ENCODE results near the gene RGS3. TPM values are rescaled to one million over a fixed set of nuclear protein-coding genes. Genes with fewer than 3 reads are reported as not detected.

The RGS3 gene
- total and polyA plus RNA-seq, 10 of the 15 experiments (the other 5 are each of a cell fraction or from before 2014, with no cell fraction given) = 2.9 to 138 (median 28.8) TPM

- no peaks in the 10 kb centered on the region for H3K9me3 ChIP-seq (replicated peaks; ENCODE audit: control insufficient read depth, insufficient read depth, low read length)
- peak overlapping the region; percentile 56 for H2AFZ ChIP-seq (ENCODE audit: control insufficient read depth, low read depth, low read length)
- intact Hi-C loops (cut with micrococcal nuclease; ENCODE audit: unreplicated experiment) (no loop called here), in situ Hi-C loops (cut with MboI) (loop anchor here (25.0 kb wide), 1 partner anchor 582 kb away; no protein-coding TSS in a partner anchor)
- no TSS peak for BruUV-seq (replicated peaks)
- H3K36me3 ChIP-seq (ENCODE audit: control insufficient read depth in 2 of 2, insufficient read depth in 2 of 2, low read length in 1 of 2) = no peaks in the 10 kb centered on the region
- H3K27ac ChIP-seq (ENCODE audit: control insufficient read depth, insufficient read depth) = no peak overlapping the region
- FAIRE-seq = no peak
- ChIA-PET RAD21 (ENCODE audit: unreplicated experiment) (interaction anchor here (0.7 to 3.0 kb wide), 13 partner anchors 9 to 362 kb away, joined by 3 to 16 read pairs (median 8); no protein-coding TSS in a partner anchor), CTCF (interaction anchor here (0.6 to 3.2 kb wide), 10 partner anchors 9 to 569 kb away, joined by 3 to 25 read pairs (median 5); no protein-coding TSS in a partner anchor), SMC1A (ENCODE audit: uncharacterized antibody, unreplicated experiment) (interaction anchor here (0.7 to 3.0 kb wide), 21 partner anchors 8 to 203 kb away, joined by 3 to 20 read pairs (median 5); partner anchors contain the start of gene RGS3), POLR2A (interaction anchor here (0.7 to 1.7 kb wide), 2 partner anchors 57 to 63 kb away, joined by 3 to 7 read pairs; no protein-coding TSS in a partner anchor)
- no peak overlapping the region for H3K9ac ChIP-seq (ENCODE audit: control insufficient read depth, insufficient read depth, low read length)
- H3K27me3 ChIP-seq (replicated peaks in 1 of 2; ENCODE audit: control insufficient read depth in 2 of 2, insufficient read depth in 2 of 2, low read length in 1 of 2) = no peaks in the 10 kb centered on the region
- H3K79me2 ChIP-seq (ENCODE audit: control insufficient read depth, insufficient read depth, low read length) = no peaks in the 10 kb centered on the region
- H3K4me1 ChIP-seq (ENCODE audit: control insufficient read depth, insufficient read depth, low read length) = peaks cover 9% of the 10 kb centered on the region
- no peak overlapping the region for H3K4me3 ChIP-seq
- no peaks in the 10 kb centered on the region for H4K20me1 ChIP-seq (ENCODE audit: control insufficient read depth, insufficient read depth)
- no peak overlapping the region for H3K4me2 ChIP-seq (ENCODE audit: control insufficient read depth, insufficient read depth)
- DNase-seq (ENCODE audit: low read depth, low spot score) = no peak
- TF ChIP-seq ETV6 (conservative IDR thresholded peaks at IDR 0.05 in 1 of 2, IDR thresholded peaks at IDR 0.05 in 1 of 2; ENCODE audit: borderline replicate concordance in 1 of 2, low read depth in 1 of 2) = no peak
- TF ChIP-seq SMAD1 (IDR thresholded peaks at IDR 0.05; ENCODE audit: low read depth, partially characterized antibody) = no peak
- TF ChIP-seq POLR2A (IDR thresholded peaks at IDR 0.05; ENCODE audit: low read depth, low read length) = no peak
- no peak for TF ChIP-seq NFYB (IDR thresholded peaks at IDR 0.05; ENCODE audit: insufficient read depth, low read depth, low read length)
- TF ChIP-seq ZNF687 (IDR thresholded peaks at IDR 0.05) = no peak
- no peak for TF ChIP-seq PKNOX1 (IDR thresholded peaks at IDR 0.05)
- no peak for TF ChIP-seq ZNF592 (IDR thresholded peaks at IDR 0.05)
- peak; percentile 71 for ATAC-seq
- 67% methylated on average over 5 of the region's 5 CpGs for WGBS (ENCODE audit: insufficient coverage, insufficient replicate concordance, low lambda C conversion rate, missing lambda C conversion rate)
Observed at GRCh38 chr9:113454914-113455761, 8.4 kb upstream of the RGS3 start.

All from GM12878 (cell line).